NK-92 (cell line): ENCODE measurements around the gene IRF7.
A peak's percentile ranks its signal among the peaks of the same experiment; 100 is the strongest.

Source experiments
- DNase-seq: peaks from one replicate; lab custom pipeline; 2025; ENCODE audit not compliant: unreplicated experiment; lab: John Stamatoyannopoulos, UW

IRF7 gene

GRCh38 chr11:621838-622237 is 6.1 kb upstream of the IRF7 start:
- DNase-seq, result no peak

- no peak for DNase-seq
Observed at GRCh38 chr11:620935-621814, 5.4 kb upstream of the IRF7 start.

GRCh38 chr11:620201-620600 is 4.5 kb upstream of the IRF7 start:
- no peak for DNase-seq

GRCh38 chr11:619628-620050 is 3.9 kb upstream of the IRF7 start:
- DNase-seq, result no peak

- DNase-seq, result no peak
Observed at GRCh38 chr11:618856-619627, 3.3 kb upstream of the IRF7 start.

- DNase-seq, result no peak
Observed at GRCh38 chr11:617912-618682, 2.3 kb upstream of the IRF7 start.

- DNase-seq, result no peak
Observed at GRCh38 chr11:617199-617911, 1.6 kb upstream of the IRF7 start.

GRCh38 chr11:616320-617198 is 809 bp upstream of the IRF7 start:
- DNase-seq, result no peak

GRCh38 chr11:614623-615503 is 887 bp downstream of the IRF7 start:
- DNase-seq, result no peak

GRCh38 chr11:614021-614622 is 1.6 kb downstream of the IRF7 start:
- DNase-seq, result no peak

- peak; percentile 42 for DNase-seq
Observed at GRCh38 chr11:613369-613968, 2.3 kb downstream of the IRF7 start.

GRCh38 chr11:612961-613300 is 2.8 kb downstream of the IRF7 start:
- no peak for DNase-seq

GRCh38 chr11:612201-612960 is 3.4 kb downstream of the IRF7 start:
- DNase-seq, result no peak

GRCh38 chr11:611001-611996 is 4.5 kb downstream of the IRF7 start:
- DNase-seq, result no peak

- DNase-seq, result no peak
Observed at GRCh38 chr11:610146-610801, 5.5 kb downstream of the IRF7 start.

- DNase-seq, result no peak
Observed at GRCh38 chr11:609341-609811, 6.4 kb downstream of the IRF7 start.
